Stimulated activated CD4-positive, alpha-beta T cell treated with anti-CD3 and anti-CD28 coated beads, Interleukin-1b, Interleukin-23, amount 100 ng/mL, for 4 hours (primary cell): ENCODE results near the gene POPDC2.
A peak's percentile ranks its signal among the peaks of the same experiment; 100 is the strongest.
"Not testable (repeated sequence)": the region's sequence is repeated elsewhere in the genome, so short reads cannot be mapped to it uniquely, and the experiment has no call there.

Experiments
- DNase-seq, 2 donors: peaks; one replicate each; pipeline ENCODE4 v3.0.0-alpha.2; 2020; ENCODE audit warnings: low read depth in 2 of 2

Gene POPDC2, protein sequence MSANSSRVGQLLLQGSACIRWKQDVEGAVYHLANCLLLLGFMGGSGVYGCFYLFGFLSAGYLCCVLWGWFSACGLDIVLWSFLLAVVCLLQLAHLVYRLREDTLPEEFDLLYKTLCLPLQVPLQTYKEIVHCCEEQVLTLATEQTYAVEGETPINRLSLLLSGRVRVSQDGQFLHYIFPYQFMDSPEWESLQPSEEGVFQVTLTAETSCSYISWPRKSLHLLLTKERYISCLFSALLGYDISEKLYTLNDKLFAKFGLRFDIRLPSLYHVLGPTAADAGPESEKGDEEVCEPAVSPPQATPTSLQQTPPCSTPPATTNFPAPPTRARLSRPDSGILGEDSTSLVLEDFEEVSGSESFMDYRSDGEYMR

GRCh38 chr3:119660474-119661440 lies at the start of gene POPDC2:
Gene POPDC2, minus strand, starts transcription at chr3:119660589. Its CDS starts 166 bp downstream, at chr3:119660423.
- DNase-seq: no peak

- no peak for DNase-seq
Measured at GRCh38 chr3:119703820-119704531, 43.6 kb upstream of the POPDC2 start.

- DNase-seq: peak; percentile 73 to 75
Measured at GRCh38 chr3:119702530-119703527, 42.4 kb upstream of the POPDC2 start, which contains the start of gene CFAP91. Gene CFAP91, plus strand, starts transcription at chr3:119703022. Its CDS starts 77 bp downstream, at chr3:119703099.

DNA sequence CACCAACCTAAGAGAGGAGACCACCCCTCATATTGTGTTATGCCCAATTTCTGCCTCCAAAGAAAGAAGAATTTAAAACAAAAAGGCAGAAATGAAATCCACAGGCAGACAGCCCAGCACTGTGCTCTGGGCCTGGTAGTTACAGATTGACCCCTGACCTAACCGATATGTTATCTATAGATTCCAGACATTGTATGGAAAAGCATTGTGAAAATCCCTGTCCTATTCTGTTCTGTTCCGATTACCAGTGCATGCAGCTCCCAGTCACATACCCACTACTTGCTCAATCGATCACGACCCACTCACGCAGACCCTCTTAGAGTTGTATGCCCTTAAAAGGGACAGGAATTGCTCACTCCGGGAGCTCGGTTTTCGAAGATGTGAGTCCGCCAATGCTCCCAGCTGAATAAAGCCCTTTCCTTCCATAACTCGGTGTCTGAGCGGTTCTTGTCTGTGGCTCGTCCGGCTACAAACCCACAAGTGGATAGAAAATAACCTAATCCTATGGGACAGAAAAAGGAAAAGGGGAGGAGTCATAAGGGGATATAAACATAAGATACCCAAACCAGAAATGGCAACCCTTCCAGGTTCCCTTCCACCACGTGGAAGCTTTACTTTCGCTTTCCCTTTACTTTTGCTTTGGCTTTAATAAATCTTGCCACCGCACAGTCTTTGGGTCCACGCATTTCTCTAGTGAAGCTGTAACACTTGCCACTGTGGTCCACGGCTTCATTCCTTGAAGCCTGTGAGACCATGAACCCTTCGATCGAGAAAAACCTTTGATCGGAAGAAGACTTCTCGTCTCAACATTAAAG lies 40.7 kb upstream of the POPDC2 start:
- no peak for DNase-seq

- DNase-seq: no peak
Measured at GRCh38 chr3:119700269-119700919, 40.0 kb upstream of the POPDC2 start.

DNA sequence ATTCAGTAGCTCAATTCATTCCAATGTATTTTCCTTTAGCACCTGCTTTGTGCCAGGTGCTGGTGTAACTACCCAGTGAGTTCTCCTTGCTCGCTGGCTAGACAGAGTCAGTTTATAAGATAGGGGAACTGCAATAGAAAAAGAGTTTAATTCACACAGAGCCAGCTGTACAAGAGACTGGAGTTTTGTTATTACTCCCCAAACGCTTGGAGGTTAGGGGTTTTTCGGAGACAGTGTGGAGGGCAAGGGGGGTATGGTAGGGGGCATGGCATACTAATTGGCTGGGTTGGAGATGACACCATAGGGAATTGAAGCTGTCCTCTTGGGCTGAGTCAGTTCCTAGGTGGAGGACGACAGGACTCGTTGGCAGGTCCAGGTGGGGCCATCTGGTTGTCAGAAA lies 37.0 kb upstream of the POPDC2 start:
- no peak for DNase-seq

DNA sequence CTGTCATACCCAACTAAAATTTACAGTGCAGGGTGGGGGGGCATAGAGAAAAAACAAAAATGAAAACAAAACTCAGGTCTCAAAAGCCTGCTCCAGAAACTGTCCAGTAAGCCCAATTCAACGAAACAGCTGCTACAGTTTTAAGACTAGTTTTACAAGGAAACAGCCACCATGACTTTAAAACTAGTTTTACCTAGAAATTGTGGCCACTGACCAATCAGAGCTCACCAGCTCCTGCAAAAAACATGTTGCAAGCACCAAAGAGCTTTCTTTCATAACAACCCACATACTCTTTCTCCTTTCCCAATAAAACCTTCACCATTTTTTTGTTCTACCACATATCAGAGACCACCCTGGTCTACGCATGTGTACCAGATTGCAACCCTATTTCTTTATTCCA lies 35.1 kb upstream of the POPDC2 start:
- no peak for DNase-seq

DNA sequence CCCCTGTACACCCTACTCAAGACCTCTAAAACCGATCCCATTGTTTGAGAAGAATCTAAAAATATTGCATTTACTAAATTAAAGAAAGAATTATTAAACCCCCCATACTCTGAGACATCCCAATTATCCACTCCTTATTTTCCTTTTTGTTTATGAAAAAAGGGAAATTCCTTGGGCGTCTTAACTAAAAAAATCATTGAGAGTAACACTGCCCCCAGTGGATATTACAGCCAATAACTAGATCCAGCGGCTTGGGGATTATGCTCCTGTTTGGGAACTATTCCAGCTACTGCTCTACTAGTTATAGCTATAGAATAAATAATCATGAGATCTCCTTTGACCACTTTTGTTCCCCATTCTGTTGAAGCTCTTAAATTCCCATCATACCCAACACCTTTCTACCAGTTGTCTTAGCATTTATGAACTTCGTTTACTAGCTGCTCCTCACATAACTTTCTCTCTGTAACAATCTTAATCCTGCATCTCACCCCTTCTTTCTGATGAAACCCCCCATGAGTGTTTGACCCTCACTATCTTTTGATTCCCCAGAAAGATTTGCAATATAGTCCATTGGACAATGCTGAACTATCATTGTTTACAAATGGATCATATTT lies 29.8 kb upstream of the POPDC2 start:
- DNase-seq: no peak

GRCh38 chr3:119683421-119683820 lies 23.0 kb upstream of the POPDC2 start:
- no peak for DNase-seq

GRCh38 chr3:119681279-119681678 lies 20.9 kb upstream of the POPDC2 start:
- no peak for DNase-seq

DNA sequence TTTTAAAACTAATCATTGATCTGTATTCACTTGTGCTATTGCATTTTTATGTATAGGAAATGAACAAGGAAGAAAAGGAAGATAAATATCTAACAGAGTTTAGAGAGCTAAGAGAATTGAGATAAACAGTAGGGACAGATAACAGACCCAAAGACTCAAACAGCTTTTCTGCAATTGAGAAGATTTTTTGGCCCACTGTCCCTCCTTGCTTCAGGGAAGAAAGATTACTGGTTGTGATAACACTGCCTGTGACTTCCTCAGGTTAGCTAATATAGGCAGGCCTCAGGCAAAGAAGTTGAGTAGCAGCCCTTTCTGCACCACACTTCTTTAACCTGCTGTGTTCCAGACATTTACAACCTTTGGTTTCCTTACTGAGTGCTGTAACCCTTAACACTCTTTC lies 19.5 kb upstream of the POPDC2 start:
- no peak for DNase-seq

DNA sequence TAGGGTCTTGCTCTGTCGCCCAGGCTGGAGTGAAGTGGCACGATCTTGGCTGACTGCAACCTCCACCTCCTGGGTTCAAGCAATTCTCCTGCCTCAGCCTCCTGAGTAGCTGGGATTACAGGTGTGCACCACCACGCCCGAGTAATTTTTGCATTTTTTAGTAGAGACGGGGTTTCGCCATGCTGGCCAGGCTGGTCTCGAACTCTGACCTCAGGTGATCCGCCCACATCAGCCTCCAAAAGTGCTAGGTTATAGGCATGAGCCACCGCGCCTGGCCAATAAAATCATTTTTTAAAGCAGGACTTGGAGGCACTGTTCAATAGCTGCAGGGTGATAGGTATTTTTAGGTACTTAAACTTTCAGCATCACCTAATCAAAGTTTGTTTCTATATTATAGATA lies 17.8 kb upstream of the POPDC2 start:
- DNase-seq: not testable (repeated sequence)

DNA sequence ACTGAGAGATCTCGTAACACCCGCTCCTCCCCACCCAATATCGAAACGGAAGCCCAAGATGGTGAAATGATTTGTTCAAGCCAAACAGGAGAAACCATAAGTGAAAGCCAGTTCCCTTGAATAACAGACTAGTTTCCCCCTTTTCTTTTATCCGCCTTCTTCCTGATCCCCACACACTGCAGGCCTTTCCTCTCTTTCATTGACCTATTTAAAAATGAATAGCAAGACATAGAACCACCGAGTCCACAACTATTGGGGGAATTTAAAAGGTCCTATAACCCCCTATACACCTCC lies 17.2 kb upstream of the POPDC2 start:
- no peak for DNase-seq

GRCh38 chr3:119676771-119677640 lies 16.6 kb upstream of the POPDC2 start, which contains the start of gene COX17:
Gene COX17, minus strand, starts transcription at chr3:119677406. Its CDS starts 96 bp downstream, at chr3:119677310.
- peak; percentile 89 to 94 for DNase-seq

DNA sequence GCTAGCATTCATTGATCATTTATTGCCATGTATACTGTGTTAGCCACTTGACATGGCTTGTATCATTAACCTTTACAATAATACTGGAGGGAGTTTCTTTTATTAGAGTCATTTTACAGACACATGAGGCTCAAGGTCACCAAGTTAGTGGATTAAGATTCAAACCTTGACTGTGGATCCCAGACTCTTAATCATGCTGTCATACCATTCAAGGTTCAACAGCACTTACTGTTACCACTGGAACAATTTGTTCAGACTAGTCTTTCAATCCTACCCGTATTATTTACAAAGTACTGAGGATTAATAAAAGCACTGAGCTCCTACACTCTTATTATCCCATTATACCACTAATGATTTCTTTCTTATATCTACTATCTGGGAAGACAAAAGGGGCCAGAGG lies 15.6 kb upstream of the POPDC2 start:
- DNase-seq: no peak

DNA sequence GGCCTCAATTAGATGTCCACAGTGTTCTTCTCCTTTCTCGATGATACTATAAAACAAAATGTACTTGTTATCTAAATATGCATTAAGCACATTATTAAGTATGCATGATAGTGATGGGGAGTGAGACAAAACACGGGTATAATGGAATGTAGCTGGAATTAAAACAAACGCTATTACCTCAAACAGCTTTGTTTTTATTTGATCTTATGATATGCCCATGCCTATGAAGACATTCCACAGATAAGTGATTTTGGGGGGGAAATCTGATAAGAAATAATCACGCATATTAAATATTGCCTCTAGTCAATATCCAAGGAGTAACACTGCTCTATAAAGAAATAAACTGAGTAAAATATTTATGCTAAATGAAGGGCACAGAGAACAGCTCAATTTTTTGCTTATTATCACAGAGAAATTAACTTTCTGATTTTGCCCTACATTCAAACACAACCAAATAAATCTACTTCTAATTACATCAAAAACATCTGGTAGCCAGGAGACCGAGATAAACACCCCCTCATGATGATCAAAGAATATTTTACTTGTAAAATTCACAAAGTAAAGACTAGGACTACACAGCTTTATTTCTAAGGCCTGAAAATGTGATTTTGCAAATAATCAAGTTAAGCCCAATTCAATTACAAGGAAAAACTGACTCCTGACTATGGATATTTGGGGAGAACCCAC lies 14.9 kb upstream of the POPDC2 start:
- DNase-seq: no peak

GRCh38 chr3:119673875-119674274 lies 13.5 kb upstream of the POPDC2 start:
- no peak for DNase-seq
